Stimulated activated memory B cell treated with anti-CD40 and anti-IgM and Interleukin-4, amounts not matched to agents 10 μg/mL and 1 μg/mL and 100 μg/mL, for 72 hours (primary cell): Measurements from ENCODE around the gene TMEM126B.
"Not testable (repeated sequence)": the region's sequence is repeated elsewhere in the genome, so short reads cannot be mapped to it uniquely, and the experiment has no call there.

Source experiments
- ATAC-seq: fragments of 150-1000 bp; cut with Tn5 transposase; 2 replicates; pipeline ENCODE4 v1.10.0; 2021
- H3K27ac Mint-ChIP-seq: one replicate; pipeline ENCODE4 v1.8.0; 2022; ENCODE audit warnings: mild to moderate bottlenecking, mixed read lengths
- H3K27me3 Mint-ChIP-seq: one replicate; pipeline ENCODE4 v1.8.0; 2022; ENCODE audit warnings: mixed read lengths
- H3K36me3 Mint-ChIP-seq: one replicate; pipeline ENCODE4 v1.8.0; 2022; ENCODE audit warnings: mixed read lengths
- H3K4me1 Mint-ChIP-seq: one replicate; pipeline ENCODE4 v1.8.0; 2022; ENCODE audit warnings: mixed read lengths
- H3K4me3 Mint-ChIP-seq: one replicate; pipeline ENCODE4 v1.8.0; 2022; ENCODE audit warnings: mild to moderate bottlenecking, moderate library complexity, mixed read lengths
- H3K9me3 Mint-ChIP-seq: one replicate; pipeline ENCODE4 v1.8.0; 2022; ENCODE audit warnings: mixed read lengths

The TMEM126B gene

GRCh38 chr11:85627998-85628770 lies at the start of gene TMEM126B:
TMEM126B (plus strand) TSS chr11:85628593; CDS start chr11:85628608, 15 bp downstream.
- Mint-ChIP-seq H3K27me3 (no peaks in the 10 kb centered on the region), H3K4me3 (peak within 1 kb of the TSS; percentile 93), H3K4me1 (peaks cover 26% of the 10 kb centered on the region), H3K27ac (peak within 1 kb of the TSS; percentile 86), H3K36me3 (peaks cover 6% of the 10 kb centered on the region), H3K9me3 (no peaks in the 10 kb centered on the region)
- ATAC-seq: peak; percentile 100

GRCh38 chr11:85582111-85582510 lies 46.3 kb upstream of the TMEM126B start:
- peaks cover 5% of the 10 kb centered on the region for H3K9me3 Mint-ChIP-seq
- peaks cover 4% of the 10 kb centered on the region for H3K36me3 Mint-ChIP-seq
- H3K27ac Mint-ChIP-seq: no peak overlapping the region
- ATAC-seq: no peak
- H3K27me3 Mint-ChIP-seq: no peaks in the 10 kb centered on the region
- H3K4me1 Mint-ChIP-seq: peaks cover 7% of the 10 kb centered on the region
- no peak overlapping the region for H3K4me3 Mint-ChIP-seq

- Mint-ChIP-seq H3K9me3 (peaks cover 8% of the 10 kb centered on the region), H3K4me3 (no peak overlapping the region), H3K27ac (no peak overlapping the region), H3K4me1 (no peaks in the 10 kb centered on the region), H3K36me3 (peaks cover 6% of the 10 kb centered on the region), H3K27me3 (no peaks in the 10 kb centered on the region)
- no peak for ATAC-seq
These were observed 39.0 kb upstream of the TMEM126B start for GRCh38 chr11:85589373-85589772.

GRCh38 chr11:85590848-85591483 lies 37.4 kb upstream of the TMEM126B start:
- no peak overlapping the region for H3K4me3 Mint-ChIP-seq
- no peaks in the 10 kb centered on the region for H3K27me3 Mint-ChIP-seq
- no peaks in the 10 kb centered on the region for H3K4me1 Mint-ChIP-seq
- peaks cover 6% of the 10 kb centered on the region for H3K36me3 Mint-ChIP-seq
- ATAC-seq: no peak
- peaks cover 8% of the 10 kb centered on the region for H3K9me3 Mint-ChIP-seq
- H3K27ac Mint-ChIP-seq: no peak overlapping the region

GRCh38 chr11:85595285-85595884 lies 33.0 kb upstream of the TMEM126B start:
- Mint-ChIP-seq H3K27ac (no peak overlapping the region), H3K4me1 (no peaks in the 10 kb centered on the region), H3K9me3 (no peaks in the 10 kb centered on the region), H3K4me3 (no peak overlapping the region), H3K27me3 (no peaks in the 10 kb centered on the region), H3K36me3 (no peaks in the 10 kb centered on the region)
- ATAC-seq: no peak

- Mint-ChIP-seq H3K27ac (no peak overlapping the region), H3K36me3 (no peaks in the 10 kb centered on the region), H3K4me1 (no peaks in the 10 kb centered on the region), H3K4me3 (no peak overlapping the region), H3K9me3 (no peaks in the 10 kb centered on the region), H3K27me3 (no peaks in the 10 kb centered on the region)
- no peak for ATAC-seq
These were observed 31.5 kb upstream of the TMEM126B start for GRCh38 chr11:85596886-85597285.

GRCh38 chr11:85599083-85599482 lies 29.3 kb upstream of the TMEM126B start:
- no peaks in the 10 kb centered on the region for H3K9me3 Mint-ChIP-seq
- no peaks in the 10 kb centered on the region for H3K4me1 Mint-ChIP-seq
- no peak for ATAC-seq
- no peaks in the 10 kb centered on the region for H3K36me3 Mint-ChIP-seq
- no peak overlapping the region for H3K4me3 Mint-ChIP-seq
- H3K27ac Mint-ChIP-seq: no peak overlapping the region
- H3K27me3 Mint-ChIP-seq: no peaks in the 10 kb centered on the region

GRCh38 chr11:85602526-85603213 lies 25.7 kb upstream of the TMEM126B start:
- H3K27me3 Mint-ChIP-seq: no peaks in the 10 kb centered on the region
- H3K4me3 Mint-ChIP-seq: no peak overlapping the region
- no peaks in the 10 kb centered on the region for H3K36me3 Mint-ChIP-seq
- ATAC-seq: no peak
- H3K4me1 Mint-ChIP-seq: no peaks in the 10 kb centered on the region
- H3K9me3 Mint-ChIP-seq: peaks cover 3% of the 10 kb centered on the region
- no peak overlapping the region for H3K27ac Mint-ChIP-seq

- Mint-ChIP-seq H3K27me3 (no peaks in the 10 kb centered on the region), H3K27ac (no peak overlapping the region), H3K4me3 (no peak overlapping the region), H3K36me3 (no peaks in the 10 kb centered on the region), H3K4me1 (no peaks in the 10 kb centered on the region), H3K9me3 (peaks cover 3% of the 10 kb centered on the region)
- no peak for ATAC-seq
These were observed 25.2 kb upstream of the TMEM126B start for GRCh38 chr11:85603220-85603619.

- not testable (repeated sequence) for H3K9me3 Mint-ChIP-seq, H3K36me3 Mint-ChIP-seq, H3K4me1 Mint-ChIP-seq, H3K27me3 Mint-ChIP-seq, H3K4me3 Mint-ChIP-seq, ATAC-seq, H3K27ac Mint-ChIP-seq
These were observed 22.2 kb upstream of the TMEM126B start for GRCh38 chr11:85606237-85606636.

- not testable (repeated sequence) for H3K4me3 Mint-ChIP-seq, H3K27ac Mint-ChIP-seq, H3K36me3 Mint-ChIP-seq, H3K27me3 Mint-ChIP-seq, H3K9me3 Mint-ChIP-seq, H3K4me1 Mint-ChIP-seq, ATAC-seq
These were observed 19.8 kb upstream of the TMEM126B start for GRCh38 chr11:85608621-85609020.

GRCh38 chr11:85609286-85609685 lies 19.1 kb upstream of the TMEM126B start:
- not testable (repeated sequence) for H3K4me1 Mint-ChIP-seq, H3K9me3 Mint-ChIP-seq, H3K27ac Mint-ChIP-seq, H3K36me3 Mint-ChIP-seq, H3K27me3 Mint-ChIP-seq, H3K4me3 Mint-ChIP-seq, ATAC-seq

GRCh38 chr11:85611643-85612042 lies 16.8 kb upstream of the TMEM126B start:
- not testable (repeated sequence) for H3K9me3 Mint-ChIP-seq, H3K4me1 Mint-ChIP-seq, H3K4me3 Mint-ChIP-seq, H3K36me3 Mint-ChIP-seq, H3K27me3 Mint-ChIP-seq, ATAC-seq, H3K27ac Mint-ChIP-seq

GRCh38 chr11:85619499-85619898 lies 8.9 kb upstream of the TMEM126B start:
- Mint-ChIP-seq H3K27ac (no peak overlapping the region), H3K27me3 (no peaks in the 10 kb centered on the region), H3K4me1 (no peaks in the 10 kb centered on the region), H3K4me3 (no peak overlapping the region), H3K36me3 (peaks cover 11% of the 10 kb centered on the region), H3K9me3 (no peaks in the 10 kb centered on the region)
- no peak for ATAC-seq

- Mint-ChIP-seq H3K9me3 (no peaks in the 10 kb centered on the region), H3K36me3 (peaks cover 11% of the 10 kb centered on the region), H3K4me3 (no peak overlapping the region), H3K27ac (no peak overlapping the region), H3K4me1 (peaks cover 7% of the 10 kb centered on the region), H3K27me3 (no peaks in the 10 kb centered on the region)
- no peak for ATAC-seq
These were observed 8.1 kb upstream of the TMEM126B start for GRCh38 chr11:85620256-85620655.
